Testis (tissue), 3 donors: ENCODE data around the gene SEMA4B. TPM values are rescaled to one million over a fixed set of nuclear protein-coding genes. Genes with fewer than 3 reads are reported as not detected.

ENCODE experiments used
- DNase-seq: peaks from one replicate; pipeline ENCODE4 v3.0.0-alpha.2; 2019
- H3K27ac ChIP-seq, 2 donors: fragments of 200-600 bp; sonication (generic); one replicate each; pipeline ENCODE4 v1.5.1; 2019
- H3K27me3 ChIP-seq: fragments of 200-600 bp; sonication (generic); one replicate; pipeline ENCODE4 v1.5.1; 2019
- H3K36me3 ChIP-seq: fragments of 200-600 bp; sonication (generic); one replicate; pipeline ENCODE4 v1.5.1; 2017; ENCODE audit warnings: low read depth; ENCODE audit errors: missing control alignments
- H3K4me1 ChIP-seq: fragments of 200-600 bp; sonication (generic); one replicate; pipeline ENCODE4 v1.5.1; 2019
- H3K4me3 ChIP-seq, 2 donors: fragments of 200-600 bp; sonication (generic); one replicate each; pipeline ENCODE4 v1.5.1; 2017 to 2019
- H3K9me3 ChIP-seq: fragments of 200-600 bp; sonication (generic); one replicate; pipeline ENCODE4 v1.5.1; 2017
- POLR2A ChIP-seq: fragments of 450-650 bp; IDR thresholded peaks from one replicate; pipeline ENCODE4 v1.6.1; 2017; ENCODE audit warnings: antibody characterized with exemption, mild to moderate bottlenecking, moderate library complexity
- WGBS, 2 donors: methylation state at CpG; one replicate each; pipeline ENCODE4 v1.1.5; 2018; 5-methylcytosine and 5-hydroxymethylcytosine counted together
- intact Hi-C: fragments of 100-400 bp; cut with DNase I; formaldehyde crosslinking; loops from one replicate; pipeline ENCODE4 v1.15.1; 2023; ENCODE audit warnings: low total_unique reads
- polyA plus RNA-seq: library from polyadenylated mRNA; stranded (reverse); fragments of 350-450 nt; fragmentation: Illumina TruSeq; extraction: RNeasy Lipid Tissue Mini Kit (QIAGEN cat#74804); gene quantifications from one replicate; pipeline ENCODE4 v1.2.3, GENCODE V29; 2014; ENCODE audit warnings: low read depth, low replicate concordance; ENCODE audit not compliant: insufficient read depth
- total RNA-seq, 2 donors: library from RNA; depleted of rRNA; stranded (reverse); fragments of >200 nt; gene quantifications; one replicate each; pipeline ENCODE4 v1.2.3, GENCODE V29; 2016
- TF ChIP-seq, protein P1 (sequence below), 3 experiments: fragments of 450-650 bp in 2 of 3; fragments of 200-600 bp in 1 of 3; sonication (generic) in 1 of 3; IDR thresholded peaks; one replicate each; pipeline ENCODE4 v1.5.1; 2016 to 2019; ENCODE audit warnings: antibody characterized with exemption in 3 of 3, mild to moderate bottlenecking in 2 of 3, moderate library complexity in 1 of 3

Gene SEMA4B
- total and polyA plus RNA-seq, 3 donors from 2014 or later: 22.2 to 78.3 (median 59.4) TPM

DNA sequence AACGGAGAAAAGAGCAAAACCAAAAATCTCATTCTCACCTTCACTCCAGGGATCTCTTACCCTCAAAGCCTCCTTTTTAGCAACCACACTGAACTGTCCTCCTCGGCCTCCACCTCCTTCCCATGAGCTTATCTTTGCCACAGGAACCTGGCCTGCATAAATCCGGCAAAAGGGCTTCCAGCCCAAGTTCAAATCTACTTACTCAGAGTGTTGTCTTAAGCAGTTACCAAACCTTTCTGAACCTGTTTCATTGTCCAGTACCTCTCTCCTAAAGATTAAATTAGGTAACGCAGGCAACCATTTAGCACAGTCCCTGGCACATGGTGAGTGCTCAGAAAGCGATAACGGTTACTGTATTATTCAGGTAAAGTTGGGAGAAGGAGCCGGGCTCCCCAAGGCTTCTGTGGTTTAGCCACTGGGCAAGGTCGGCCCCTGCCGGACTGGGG is 31.8 kb downstream of the SEMA4B start:
- no peaks in the 10 kb centered on the region for H3K36me3 ChIP-seq
- H3K27me3 ChIP-seq: no peaks in the 10 kb centered on the region
- peak overlapping the region; percentile 61 to 91 for H3K27ac ChIP-seq
- DNase-seq: no peak
- 4 to 10% methylated on average over 7 to 9 of the region's 9 CpGs for whole genome bisulfite sequencing, 2 donors
- H3K4me3 ChIP-seq: peak overlapping the region; percentile 72 to 91
- intact Hi-C loops: no loop called here
- H3K4me1 ChIP-seq: peaks cover 22% of the 10 kb centered on the region
- TF ChIP-seq, protein P1, sequence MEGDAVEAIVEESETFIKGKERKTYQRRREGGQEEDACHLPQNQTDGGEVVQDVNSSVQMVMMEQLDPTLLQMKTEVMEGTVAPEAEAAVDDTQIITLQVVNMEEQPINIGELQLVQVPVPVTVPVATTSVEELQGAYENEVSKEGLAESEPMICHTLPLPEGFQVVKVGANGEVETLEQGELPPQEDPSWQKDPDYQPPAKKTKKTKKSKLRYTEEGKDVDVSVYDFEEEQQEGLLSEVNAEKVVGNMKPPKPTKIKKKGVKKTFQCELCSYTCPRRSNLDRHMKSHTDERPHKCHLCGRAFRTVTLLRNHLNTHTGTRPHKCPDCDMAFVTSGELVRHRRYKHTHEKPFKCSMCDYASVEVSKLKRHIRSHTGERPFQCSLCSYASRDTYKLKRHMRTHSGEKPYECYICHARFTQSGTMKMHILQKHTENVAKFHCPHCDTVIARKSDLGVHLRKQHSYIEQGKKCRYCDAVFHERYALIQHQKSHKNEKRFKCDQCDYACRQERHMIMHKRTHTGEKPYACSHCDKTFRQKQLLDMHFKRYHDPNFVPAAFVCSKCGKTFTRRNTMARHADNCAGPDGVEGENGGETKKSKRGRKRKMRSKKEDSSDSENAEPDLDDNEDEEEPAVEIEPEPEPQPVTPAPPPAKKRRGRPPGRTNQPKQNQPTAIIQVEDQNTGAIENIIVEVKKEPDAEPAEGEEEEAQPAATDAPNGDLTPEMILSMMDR (IDR thresholded peaks at IDR 0.05): peak; percentile 21 to 49 (median 29)
- no peak for TF ChIP-seq POLR2A
- H3K9me3 ChIP-seq: no peaks in the 10 kb centered on the region

DNA sequence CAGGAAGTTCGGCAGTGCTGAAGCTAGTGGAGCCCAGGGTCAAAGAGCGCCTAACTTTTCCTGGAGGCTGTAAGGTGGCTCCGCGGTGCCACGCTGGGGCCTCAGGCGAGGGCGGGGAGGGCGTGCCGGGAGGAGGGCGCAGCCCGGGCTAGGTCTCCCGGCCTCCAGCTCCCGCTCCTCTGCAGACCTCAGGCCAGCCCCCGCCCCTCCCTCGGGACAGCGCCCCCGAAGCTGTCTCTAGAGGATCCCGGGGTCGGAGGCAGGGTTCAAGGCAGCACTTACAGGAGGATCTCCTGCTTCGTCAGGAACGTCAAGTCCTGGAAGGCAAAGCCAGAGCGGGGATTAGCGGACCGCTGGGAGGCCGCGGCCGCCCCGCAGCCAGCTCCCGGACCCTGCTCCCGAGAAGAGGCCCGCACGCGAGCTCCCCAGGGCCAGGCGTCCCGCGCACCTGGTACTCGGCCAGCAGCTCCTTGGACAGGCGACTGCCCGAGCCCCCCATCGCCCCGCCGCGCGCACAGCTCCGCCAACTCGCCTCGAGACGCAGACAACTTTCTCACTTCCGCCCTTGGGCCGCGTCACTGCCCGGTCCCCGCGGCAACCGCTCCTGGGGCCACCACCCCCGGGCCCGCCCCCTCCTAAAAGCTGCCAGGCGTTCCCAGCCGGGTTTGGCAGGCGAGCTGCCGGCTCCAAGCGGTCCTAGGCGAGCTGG is 32.4 kb downstream of the SEMA4B start, which contains the start of gene CIB1:
CIB1 (minus strand) TSS at position 555 of the 709 bp plus-strand sequence; CDS start at position 499, 56 bp downstream.
- peaks cover 22% of the 10 kb centered on the region for H3K4me1 ChIP-seq
- DNase-seq: peak; percentile 96
- TF ChIP-seq, protein P1 (IDR thresholded peaks at IDR 0.05): no peak
- no peak for TF ChIP-seq POLR2A

DNA sequence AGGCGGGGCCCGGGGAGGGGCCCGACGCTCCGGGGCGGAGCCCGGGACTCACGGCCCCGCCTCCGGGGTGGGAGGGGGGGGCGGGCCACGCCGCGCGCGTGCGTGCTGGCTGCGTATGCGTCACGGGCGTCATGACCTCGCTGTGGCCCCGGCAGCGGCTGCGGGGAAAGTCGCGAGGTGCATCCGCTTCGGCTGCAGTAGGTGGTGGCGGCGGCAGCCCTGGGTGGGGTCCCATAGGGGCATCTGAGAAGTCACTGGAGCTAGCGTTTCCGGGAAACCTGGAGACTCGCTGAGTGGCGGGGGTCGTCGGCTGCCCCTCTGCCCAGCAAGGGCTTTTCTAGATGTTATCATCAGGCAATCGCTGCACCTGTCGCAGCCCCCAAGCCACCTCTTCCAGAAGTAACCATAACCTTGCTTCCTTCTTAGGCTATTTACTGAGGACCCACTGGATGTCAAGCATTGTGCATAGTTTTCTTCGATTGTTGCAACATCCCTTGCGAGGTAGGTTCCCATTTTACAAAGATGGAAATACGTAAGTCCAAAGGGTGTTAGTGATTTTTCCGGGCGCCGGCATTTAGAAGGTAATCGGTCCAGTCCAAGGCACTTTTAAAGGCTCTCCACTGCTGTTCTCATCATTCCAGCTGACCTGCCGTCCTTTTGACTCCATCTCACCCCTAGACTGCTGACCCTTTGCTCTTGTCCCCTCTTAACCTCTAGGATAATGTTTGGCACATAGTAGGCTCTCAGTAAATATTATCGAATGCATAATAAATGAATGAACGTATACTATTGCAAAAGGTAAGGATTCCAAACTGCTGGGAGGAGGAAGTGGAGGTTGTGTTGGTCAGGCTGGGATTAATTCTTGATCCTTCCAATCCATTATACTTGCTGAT is 33.2 kb downstream of the SEMA4B start, which contains the start of gene GDPGP1:
GDPGP1 (plus strand) TSS at position 114 of the 893 bp plus-strand sequence. CDS start 6,700 bp downstream, outside the sequence.
- no peak for TF ChIP-seq POLR2A
- TF ChIP-seq, protein P1 (IDR thresholded peaks at IDR 0.05): no peak
- WGBS, 2 donors: 5 to 8% methylated on average over 15 to 39 of the region's 49 CpGs
- peak within 1 kb of the TSS; percentile 61 to 91 for H3K27ac ChIP-seq
- intact Hi-C loops: no loop called here
- no peaks in the 10 kb centered on the region for H3K27me3 ChIP-seq
- no peaks in the 10 kb centered on the region for H3K36me3 ChIP-seq
- no peaks in the 10 kb centered on the region for H3K9me3 ChIP-seq
- H3K4me1 ChIP-seq: peaks cover 22% of the 10 kb centered on the region
- peak within 1 kb of the TSS; percentile 72 to 91 for H3K4me3 ChIP-seq
- DNase-seq: no peak

More for the DNA sequence above, 32.4 kb downstream of the SEMA4B start, which contains the start of gene CIB1:
- 0% methylated on average over 7 to 38 of the region's 63 CpGs for WGBS, 2 donors
- Histone ChIP-seq H3K4me3 (peak within 1 kb of the TSS; percentile 72 to 91), H3K27me3 (no peaks in the 10 kb centered on the region), H3K9me3 (no peaks in the 10 kb centered on the region), H3K36me3 (no peaks in the 10 kb centered on the region), H3K27ac (peak within 1 kb of the TSS; percentile 61 to 91)
- intact Hi-C loops: no loop called here

DNA sequence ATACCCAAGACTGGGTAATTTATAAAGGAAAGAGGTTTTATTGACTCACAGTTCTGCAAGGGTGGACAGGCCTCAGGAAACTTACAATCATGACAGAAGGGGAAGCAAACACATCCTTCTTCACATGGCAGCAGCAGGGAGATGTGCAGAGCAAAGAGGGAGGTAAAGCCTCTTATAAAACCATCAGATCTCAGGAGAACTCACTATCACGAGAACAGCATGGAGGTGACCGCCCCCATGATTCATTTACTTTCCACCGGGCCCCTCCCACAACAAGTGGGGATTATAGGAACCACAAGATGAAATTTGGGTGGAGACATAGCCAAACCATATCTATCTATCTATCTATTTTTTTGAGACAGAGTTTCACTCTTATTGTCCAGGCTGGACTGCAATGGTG is 38.2 kb downstream of the SEMA4B start:
- WGBS, 2 donors: 78 to 84% methylated on average over 3 of the region's 3 CpGs
- Histone ChIP-seq H3K36me3 (no peaks in the 10 kb centered on the region), H3K9me3 (no peaks in the 10 kb centered on the region), H3K27me3 (no peaks in the 10 kb centered on the region), H3K27ac (no peak overlapping the region), H3K4me3 (no peak overlapping the region), H3K4me1 (peaks cover 7% of the 10 kb centered on the region)
- DNase-seq: no peak
- intact Hi-C loops: no loop called here
- TF ChIP-seq POLR2A: no peak
- TF ChIP-seq, protein P1 (IDR thresholded peaks at IDR 0.05): no peak
